Islet of Langerhans (tissue), 1 donor: Measurements from ENCODE around the gene AUP1.

Source experiments
- FAIRE-seq: peaks from one replicate; lab custom pipeline; 2011; peaks lifted over from hg19 to GRCh38; lab: Jason Lieb, UNC

AUP1 gene

DNA sequence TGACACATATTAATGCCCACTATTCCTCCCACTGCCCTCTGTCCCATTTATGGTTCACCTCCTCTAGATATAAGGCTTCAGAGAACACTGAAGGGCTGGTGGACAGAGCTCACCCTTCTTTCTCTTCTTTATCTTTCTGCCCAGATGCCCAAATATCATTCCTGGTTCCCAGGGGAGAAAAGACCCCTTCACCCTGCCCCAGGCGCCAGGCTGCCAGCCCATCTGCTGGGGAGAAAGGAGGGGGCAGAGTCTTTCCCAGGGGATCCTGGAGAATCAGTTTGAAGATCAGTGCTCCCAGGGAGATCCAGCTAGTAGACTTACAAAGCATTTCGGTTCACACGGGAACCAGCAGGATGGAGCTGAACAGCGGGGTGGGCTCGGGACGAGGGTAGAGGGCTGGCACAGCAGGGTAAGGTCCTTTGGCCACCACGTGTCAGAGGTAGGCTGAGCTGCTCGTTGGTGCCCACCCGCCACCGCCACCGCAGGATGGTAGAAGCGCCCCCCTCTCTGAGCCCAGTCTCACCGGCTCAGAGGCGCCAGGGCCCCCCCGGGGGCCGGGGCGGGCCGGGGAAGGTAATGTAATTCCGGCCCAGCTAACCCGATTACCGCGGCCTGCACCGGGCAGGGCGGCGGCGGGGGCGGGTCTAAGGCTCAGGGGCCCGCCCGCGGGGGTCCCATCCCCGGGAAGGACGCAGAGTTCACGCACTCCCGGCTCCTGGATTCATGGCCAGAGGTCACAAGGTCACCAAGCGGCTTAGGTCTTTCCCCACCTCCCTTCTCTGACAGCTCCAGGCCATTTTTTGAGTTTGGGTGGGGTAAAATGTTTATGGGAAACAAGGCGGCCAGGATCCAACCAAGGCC lies 16.5 kb downstream of the AUP1 start:
- no peak for FAIRE-seq

DNA sequence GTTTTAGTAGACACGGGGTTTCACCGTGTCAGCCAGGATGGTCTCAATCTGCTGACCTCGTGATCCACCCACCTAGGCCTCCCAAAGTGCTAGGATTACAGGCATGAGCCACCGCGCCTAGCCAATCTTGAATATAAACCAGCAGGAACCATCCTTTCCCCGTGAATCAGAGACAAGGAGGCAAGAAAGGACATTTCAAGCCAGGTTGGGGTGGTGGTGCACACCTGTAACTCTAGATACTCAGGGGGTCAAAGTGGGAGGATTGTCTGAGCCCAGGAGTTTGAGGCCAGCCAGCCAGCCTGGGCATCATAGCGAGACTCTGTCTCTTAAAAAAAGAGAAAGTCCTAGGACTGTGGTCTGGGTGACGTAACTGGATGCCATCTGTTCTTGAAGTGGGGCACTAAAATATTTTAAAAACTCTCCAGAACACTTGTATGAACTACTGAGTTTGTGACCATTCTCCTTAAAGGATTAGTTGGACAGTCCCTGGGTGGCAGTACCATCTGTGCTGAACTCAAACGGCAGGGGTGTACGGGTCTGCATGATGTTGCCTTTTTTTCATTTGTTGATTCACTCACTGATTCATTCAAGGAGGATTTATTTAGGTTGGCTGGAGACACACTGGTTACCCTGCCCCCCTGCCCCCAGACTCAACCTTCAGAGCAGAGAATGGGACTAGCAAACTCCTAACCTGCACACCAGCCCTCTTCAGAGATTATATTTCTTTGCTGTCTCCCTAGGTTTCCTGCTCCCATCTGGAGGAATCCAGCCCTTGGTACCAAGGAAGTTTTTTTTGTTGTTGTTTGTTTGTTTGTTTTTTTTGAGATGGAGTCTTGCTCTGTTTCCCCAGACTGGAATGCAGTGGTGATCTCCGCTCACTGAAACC lies 18.2 kb downstream of the AUP1 start:
- FAIRE-seq: no peak

- no peak for FAIRE-seq
These were observed 19.2 kb downstream of the AUP1 start for GRCh38 chr2:74510272-74510671.

DNA sequence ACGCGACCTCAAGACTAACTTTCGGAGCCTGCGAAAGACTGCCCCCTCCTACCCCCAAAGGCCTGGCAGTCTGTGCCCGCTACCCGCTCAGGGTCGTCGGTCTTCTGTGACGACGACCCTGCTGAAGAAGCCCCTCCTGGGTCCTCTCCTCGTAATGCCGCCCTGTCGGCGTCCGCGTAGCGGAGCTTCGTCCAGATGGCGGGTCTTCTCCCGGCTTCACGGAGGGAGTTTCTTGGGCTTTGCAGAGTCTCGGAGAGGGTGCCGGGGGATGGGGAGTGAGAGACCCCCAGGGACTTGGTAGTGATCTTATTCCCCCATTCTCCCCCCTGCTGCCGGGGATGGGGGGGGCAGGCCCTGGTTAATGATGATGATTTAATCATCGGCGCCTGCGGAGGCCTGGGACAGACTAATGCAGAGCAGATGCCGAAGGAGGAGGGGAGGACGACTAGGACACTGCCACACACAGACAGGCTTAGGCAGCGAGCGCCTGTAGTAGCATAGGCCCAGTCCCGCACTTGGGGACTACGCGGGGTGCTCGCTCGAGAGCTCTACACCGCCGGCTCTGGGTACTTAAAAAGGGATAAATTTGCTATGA lies 21.5 kb downstream of the AUP1 start:
- no peak for FAIRE-seq

DNA sequence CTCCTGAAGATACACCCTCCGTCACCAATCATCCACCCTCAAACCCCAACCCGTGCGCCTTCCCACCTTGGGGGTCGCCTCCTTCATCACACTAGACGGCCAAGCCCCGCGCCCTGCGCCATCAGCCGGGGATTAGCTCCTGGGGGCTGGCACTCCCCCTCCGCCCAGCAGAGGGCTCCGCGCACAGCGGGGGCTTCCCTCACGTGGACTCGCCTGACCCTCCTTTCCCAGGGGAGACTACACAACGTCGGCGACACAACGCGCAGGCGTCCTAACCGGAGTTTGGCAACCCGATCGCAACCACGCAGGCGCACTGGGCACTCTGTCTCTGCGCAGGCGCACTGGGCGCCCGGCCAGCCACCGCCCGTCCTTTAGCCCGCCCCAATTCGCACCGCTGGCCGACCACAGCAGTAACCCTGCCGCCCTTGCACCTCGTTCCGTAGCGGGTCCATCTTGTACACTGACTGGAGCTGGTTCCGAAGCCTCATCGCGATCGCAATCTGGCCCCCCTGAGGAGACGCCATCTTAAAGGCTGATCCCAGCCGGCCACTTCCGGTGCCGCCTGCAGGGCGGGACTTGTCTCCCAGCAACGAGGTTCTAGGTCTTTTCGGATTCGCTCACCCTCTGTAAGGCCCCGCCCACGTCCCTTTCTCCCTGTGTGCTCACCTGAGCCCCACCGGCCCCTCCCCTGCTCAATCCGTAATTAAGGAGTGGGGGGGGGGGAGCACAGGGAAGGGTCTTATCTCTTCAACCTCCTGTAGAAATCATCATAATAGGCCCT lies 22.2 kb downstream of the AUP1 start, which contains the start of gene PCGF1:
PCGF1 (minus strand) TSS at position 551 of the 781 bp plus-strand sequence; CDS start at position 524, 27 bp downstream.
- no peak for FAIRE-seq

GRCh38 chr2:74505448-74506246 lies 23.9 kb downstream of the AUP1 start:
- FAIRE-seq: no peak

- no peak for FAIRE-seq
These were observed 24.9 kb downstream of the AUP1 start for GRCh38 chr2:74504591-74504990.

GRCh38 chr2:74503506-74504475 lies 25.7 kb downstream of the AUP1 start:
- FAIRE-seq: no peak

DNA sequence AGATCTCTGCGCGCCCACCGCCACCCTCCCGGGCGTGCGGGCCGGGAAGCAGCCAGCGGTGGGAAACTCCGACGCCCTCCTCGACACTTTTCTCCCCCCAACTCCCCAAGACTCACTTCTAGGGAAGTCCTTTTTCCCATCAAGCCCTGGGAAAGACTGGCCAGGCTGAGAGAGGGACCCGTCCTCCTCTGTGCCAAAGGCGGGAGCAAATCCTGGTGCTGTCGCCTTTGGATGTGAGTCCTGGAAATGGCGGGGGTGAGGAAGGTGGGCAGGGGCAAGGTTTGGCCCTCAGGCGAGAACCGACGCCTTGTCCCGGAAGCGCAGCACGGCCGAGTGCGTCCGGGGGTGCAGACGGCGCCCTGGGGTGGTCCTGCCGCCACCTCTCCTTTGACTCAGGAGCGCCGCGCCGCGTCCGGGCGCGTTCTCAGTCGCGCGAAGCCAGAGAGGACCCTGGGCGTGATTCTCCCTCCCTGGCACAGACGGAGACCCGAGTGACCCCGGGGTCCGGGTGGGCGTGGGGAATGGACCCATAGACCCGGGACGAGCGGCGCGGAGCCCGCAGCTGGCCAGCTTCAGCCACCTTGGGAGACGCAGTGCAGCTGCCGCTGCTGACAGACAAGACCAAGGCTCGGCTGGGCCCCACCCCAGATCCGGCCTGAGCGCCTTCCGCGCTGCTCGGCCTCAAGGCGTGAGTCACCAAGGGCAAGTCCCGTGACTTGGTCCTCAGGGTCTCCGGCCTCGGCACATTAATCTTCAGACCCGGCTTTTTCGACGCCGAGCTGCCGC lies 26.6 kb downstream of the AUP1 start:
- no peak for FAIRE-seq

- no peak for FAIRE-seq
These were observed 27.3 kb downstream of the AUP1 start for GRCh38 chr2:74502147-74502719.

DNA sequence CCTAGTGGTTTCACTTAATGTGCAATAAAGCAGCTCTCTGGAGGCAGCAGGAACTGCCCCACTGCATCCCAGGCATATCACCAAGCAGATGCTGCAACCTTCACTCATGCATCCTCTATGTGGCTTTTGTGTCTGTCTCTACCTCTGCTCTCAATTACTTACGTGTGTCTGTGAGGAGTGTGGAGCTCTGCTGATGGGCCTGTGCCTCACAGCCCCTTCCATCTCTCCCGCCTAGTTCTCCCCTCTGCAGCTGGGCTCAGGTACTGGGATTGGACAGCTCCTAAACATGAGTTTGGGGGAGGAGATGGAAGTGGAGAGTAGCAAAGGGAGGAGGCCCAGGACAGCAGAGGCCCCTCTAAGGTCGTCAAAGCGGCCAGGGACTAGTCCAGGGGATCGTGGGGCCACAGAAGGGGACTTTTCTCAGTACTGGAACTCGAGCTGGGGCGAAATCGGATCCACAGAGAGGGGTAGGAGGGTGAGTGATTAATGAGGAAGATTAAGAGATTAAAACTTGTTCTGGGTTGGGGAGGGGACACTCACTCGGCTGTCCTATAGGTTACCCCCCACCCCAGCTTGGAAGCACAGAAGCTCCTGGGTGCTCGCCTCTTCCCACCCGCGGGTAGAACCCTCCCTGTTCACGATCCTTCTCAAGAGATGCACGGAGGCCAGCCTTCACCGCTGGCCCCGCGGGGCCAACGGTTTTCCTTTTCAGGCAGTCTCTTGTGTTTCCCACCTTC lies 28.0 kb downstream of the AUP1 start:
- no peak for FAIRE-seq

DNA sequence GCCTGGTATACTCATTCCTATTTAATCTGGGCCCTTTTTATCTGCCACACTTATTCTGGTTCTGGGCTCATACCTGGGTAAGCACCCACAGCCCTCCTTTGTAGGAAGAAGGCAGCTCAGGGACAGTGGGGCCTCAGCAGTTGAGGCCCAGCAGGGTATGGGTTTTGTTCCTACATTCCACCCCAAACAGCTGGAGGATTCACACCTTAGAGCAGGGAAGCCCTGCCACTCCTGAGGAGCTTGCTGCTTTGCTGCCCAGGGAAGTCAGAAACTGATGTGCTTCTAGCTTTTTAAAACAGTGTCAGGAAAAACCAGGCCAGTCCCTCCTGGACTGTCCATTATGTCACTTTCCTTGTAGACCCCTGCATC lies 28.9 kb downstream of the AUP1 start:
- no peak for FAIRE-seq

GRCh38 chr2:74499940-74500577 lies 29.4 kb downstream of the AUP1 start:
- FAIRE-seq: no peak

- FAIRE-seq: no peak
These were observed 30.1 kb downstream of the AUP1 start, which contains the start of gene LBX2 for GRCh38 chr2:74499267-74499939. Gene LBX2 (minus strand): TSS chr2:74499603. CDS start chr2:74499537, 66 bp downstream.

GRCh38 chr2:74498500-74499266 lies 30.8 kb downstream of the AUP1 start:
- FAIRE-seq: no peak
